Retinal pigment epithelial cell (primary cell): Measurements from ENCODE around the gene DHPS.
A peak's percentile ranks its signal among the peaks of the same experiment; 100 is the strongest.
"Not testable (repeated sequence)": the region's sequence is repeated elsewhere in the genome, so short reads cannot be mapped to it uniquely, and the experiment has no call there.

Experiments used
- DNase-seq: peaks from one replicate; pipeline ENCODE4 v3.0.0-alpha.2; 2010; ENCODE audit warnings: low read depth
- H3K4me3 ChIP-seq: 2 replicates; pipeline ENCODE4 v1.5.1; 2011; ENCODE audit warnings: mild to moderate bottlenecking, low read length, control low read depth, moderate library complexity
- CTCF ChIP-seq: conservative IDR thresholded peaks from 2 replicates; pipeline ENCODE4 v1.5.1; 2011; ENCODE audit warnings: low read depth, low read length, control low read depth, inconsistent platforms

The DHPS gene

GRCh38 chr19:12681074-12681987, at the start of gene DHPS:
Gene DHPS, minus strand, starts transcription at chr19:12681880. Its CDS starts 114 bp downstream, at chr19:12681766.
- peak within 1 kb of the TSS; percentile 93 for H3K4me3 ChIP-seq
- TF ChIP-seq CTCF: peak; percentile 3
- peak; percentile 94 for DNase-seq

GRCh38 chr19:12731337-12731736, 49.7 kb upstream of the DHPS start:
- DNase-seq: no peak
- no peak for TF ChIP-seq CTCF
- no peak overlapping the region for H3K4me3 ChIP-seq

GRCh38 chr19:12730064-12730463, 48.4 kb upstream of the DHPS start:
- TF ChIP-seq CTCF: no peak
- no peak for DNase-seq
- H3K4me3 ChIP-seq: no peak overlapping the region

GRCh38 chr19:12727745-12728433, 46.2 kb upstream of the DHPS start:
- H3K4me3 ChIP-seq: no peak overlapping the region
- TF ChIP-seq CTCF: no peak
- DNase-seq: no peak

- DNase-seq: no peak
- no peak overlapping the region for H3K4me3 ChIP-seq
- TF ChIP-seq CTCF: no peak
Observed at GRCh38 chr19:12726988-12727316, 45.3 kb upstream of the DHPS start.

GRCh38 chr19:12725612-12726011, 43.9 kb upstream of the DHPS start:
- not testable (repeated sequence) for H3K4me3 ChIP-seq, DNase-seq

- DNase-seq: no peak
- TF ChIP-seq CTCF: no peak
- peak within 1 kb of the TSS; percentile 88 for H3K4me3 ChIP-seq
Observed at GRCh38 chr19:12723641-12724426, 42.2 kb upstream of the DHPS start, which contains the start of gene TNPO2. Gene TNPO2, minus strand, starts transcription at chr19:12723932. Its CDS starts 2,955 bp downstream, at chr19:12720977.
